Colonic mucosa (tissue), 4 donors: ENCODE results near the gene TTI1. TPM values are rescaled to one million over a fixed set of nuclear protein-coding genes. Genes with fewer than 3 reads are reported as not detected.
"Not testable (repeated sequence)": the region's sequence is repeated elsewhere in the genome, so short reads cannot be mapped to it uniquely, and the experiment has no call there.

Experiments
- DNase-seq: peaks from one replicate; pipeline ENCODE4 v3.0.0-alpha.2; 2020
- H3K27ac ChIP-seq: fragments of 200-600 bp; one replicate; pipeline ENCODE4 v1.8.0; 2021
- H3K27me3 ChIP-seq: fragments of 200-600 bp; one replicate; pipeline ENCODE4 v1.8.0; 2021
- H3K36me3 ChIP-seq: fragments of 200-600 bp; one replicate; pipeline ENCODE4 v1.8.0; 2021
- H3K4me1 ChIP-seq: fragments of 200-600 bp; one replicate; pipeline ENCODE4 v1.8.0; 2021; ENCODE audit warnings: mild to moderate bottlenecking
- H3K4me3 ChIP-seq: fragments of 200-600 bp; one replicate; pipeline ENCODE4 v1.8.0; 2021
- H3K9ac ChIP-seq, 2 donors: one replicate each; pipeline ENCODE4 v1.7.0; 2013; ENCODE audit warnings: control low read depth in 2 of 2, low read depth in 2 of 2, low read length in 2 of 2
- H3K9me3 ChIP-seq: fragments of 200-600 bp; one replicate; pipeline ENCODE4 v1.8.0; 2021
- intact Hi-C: fragments of 100-400 bp; cut with DNase I; formaldehyde crosslinking; loops from one replicate; pipeline ENCODE4 v1.14.1; 2022
- total RNA-seq, 2 donors: library from RNA; stranded (reverse); fragmentation: NEBNext Ultra II Directional in 1 of 2; extraction: Animal tissue kit (Norgen Biotek cat#: 25700) in 1 of 2; gene quantifications; one replicate each; pipeline ENCODE4 v1.2.1, GENCODE V29; 2021
- TF ChIP-seq, protein P1 (sequence below): fragments of 200-600 bp; IDR thresholded peaks from one replicate; pipeline ENCODE4 v1.8.0; 2022; ENCODE audit warnings: antibody characterized with exemption, mild to moderate bottlenecking
- donor health status: healthy.
- donor health status: DM: no; HTN: no; CAD: no.
- donor health status: DM: no; HTN: no; CAD: no.

Gene TTI1
- total RNA-seq, 2 donors from 2014 or later: 10.2 to 23.0 TPM

DNA sequence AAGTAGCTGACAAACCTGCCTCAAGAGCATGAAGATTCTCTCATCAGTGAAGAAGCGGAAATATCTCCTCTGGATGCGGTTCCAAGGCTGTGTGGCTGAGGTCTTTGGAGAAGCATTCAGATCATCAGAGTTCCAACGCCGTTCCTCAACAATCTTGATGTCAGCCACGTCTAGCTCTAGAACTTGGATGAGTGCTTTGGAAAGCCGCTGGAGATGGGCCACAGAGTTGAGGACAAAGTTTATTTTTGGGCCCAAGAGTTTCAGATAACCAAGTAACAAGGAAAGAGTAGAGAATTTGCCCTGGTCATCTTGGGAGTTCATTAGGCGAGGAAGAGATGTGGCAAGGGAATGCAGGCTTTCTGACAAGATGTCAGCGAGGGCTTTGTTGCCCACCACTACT lies 20.9 kb downstream of the TTI1 start:
- no peaks in the 10 kb centered on the region for H3K9me3 ChIP-seq
- no peak for DNase-seq
- TF ChIP-seq, protein P1, sequence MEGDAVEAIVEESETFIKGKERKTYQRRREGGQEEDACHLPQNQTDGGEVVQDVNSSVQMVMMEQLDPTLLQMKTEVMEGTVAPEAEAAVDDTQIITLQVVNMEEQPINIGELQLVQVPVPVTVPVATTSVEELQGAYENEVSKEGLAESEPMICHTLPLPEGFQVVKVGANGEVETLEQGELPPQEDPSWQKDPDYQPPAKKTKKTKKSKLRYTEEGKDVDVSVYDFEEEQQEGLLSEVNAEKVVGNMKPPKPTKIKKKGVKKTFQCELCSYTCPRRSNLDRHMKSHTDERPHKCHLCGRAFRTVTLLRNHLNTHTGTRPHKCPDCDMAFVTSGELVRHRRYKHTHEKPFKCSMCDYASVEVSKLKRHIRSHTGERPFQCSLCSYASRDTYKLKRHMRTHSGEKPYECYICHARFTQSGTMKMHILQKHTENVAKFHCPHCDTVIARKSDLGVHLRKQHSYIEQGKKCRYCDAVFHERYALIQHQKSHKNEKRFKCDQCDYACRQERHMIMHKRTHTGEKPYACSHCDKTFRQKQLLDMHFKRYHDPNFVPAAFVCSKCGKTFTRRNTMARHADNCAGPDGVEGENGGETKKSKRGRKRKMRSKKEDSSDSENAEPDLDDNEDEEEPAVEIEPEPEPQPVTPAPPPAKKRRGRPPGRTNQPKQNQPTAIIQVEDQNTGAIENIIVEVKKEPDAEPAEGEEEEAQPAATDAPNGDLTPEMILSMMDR: no peak
- H3K4me3 ChIP-seq: no peak overlapping the region
- intact Hi-C loops: no loop called here
- peaks cover 7% of the 10 kb centered on the region for H3K36me3 ChIP-seq
- H3K9ac ChIP-seq: no peak overlapping the region
- no peak overlapping the region for H3K27ac ChIP-seq
- no peaks in the 10 kb centered on the region for H3K27me3 ChIP-seq
- H3K4me1 ChIP-seq: no peaks in the 10 kb centered on the region

DNA sequence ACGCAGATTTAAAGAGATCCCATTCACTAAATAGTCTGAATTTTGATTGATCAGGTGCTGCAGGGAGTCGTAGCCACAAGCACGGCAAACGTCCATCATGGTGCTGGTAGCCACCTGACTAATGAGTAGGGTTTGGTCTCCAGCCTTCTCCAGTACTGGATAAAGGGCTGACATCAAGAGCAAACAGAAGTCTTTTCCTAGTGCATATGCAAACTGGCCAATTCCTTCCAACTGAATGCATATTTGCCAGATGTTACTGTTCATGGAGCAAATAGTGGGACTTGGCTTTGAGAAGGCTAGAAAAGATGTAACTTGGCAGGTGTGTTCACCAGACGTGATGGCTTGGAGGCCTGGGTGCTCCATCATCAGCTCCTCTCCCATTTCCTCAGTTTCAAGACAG lies 21.6 kb downstream of the TTI1 start:
- TF ChIP-seq, protein P1: no peak
- H3K27me3 ChIP-seq: no peaks in the 10 kb centered on the region

DNA sequence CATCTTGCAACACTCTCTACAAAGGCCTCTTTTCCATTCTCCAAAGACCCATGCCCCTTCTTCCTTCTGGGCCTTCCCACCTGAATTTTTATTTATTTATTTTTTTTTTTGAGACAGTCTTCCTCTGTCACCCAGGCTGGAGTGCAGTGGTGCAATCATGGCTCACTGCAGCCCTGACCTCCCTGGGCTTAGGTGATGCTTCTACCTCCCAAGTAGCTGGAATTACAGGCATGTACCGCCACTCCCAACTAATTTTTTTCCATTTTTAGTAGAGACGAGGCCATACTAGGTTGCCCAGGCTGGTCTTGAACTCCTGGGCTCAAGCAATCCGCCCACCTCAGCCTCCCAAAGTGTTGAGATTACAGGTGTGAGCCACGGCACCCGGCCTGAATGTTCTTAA lies 23.8 kb downstream of the TTI1 start:
- H3K27me3 ChIP-seq, H3K27ac ChIP-seq, intact Hi-C loops, H3K9ac ChIP-seq, DNase-seq, H3K4me3 ChIP-seq, H3K36me3 ChIP-seq, H3K9me3 ChIP-seq, H3K4me1 ChIP-seq: not testable (repeated sequence)

More for the DNA sequence above, 21.6 kb downstream of the TTI1 start:
- no peak overlapping the region for H3K9ac ChIP-seq
- H3K36me3 ChIP-seq: peaks cover 7% of the 10 kb centered on the region
- H3K4me3 ChIP-seq: no peak overlapping the region
- intact Hi-C loops: no loop called here
- no peaks in the 10 kb centered on the region for H3K9me3 ChIP-seq
- no peak overlapping the region for H3K27ac ChIP-seq
- H3K4me1 ChIP-seq: no peaks in the 10 kb centered on the region
- no peak for DNase-seq

DNA sequence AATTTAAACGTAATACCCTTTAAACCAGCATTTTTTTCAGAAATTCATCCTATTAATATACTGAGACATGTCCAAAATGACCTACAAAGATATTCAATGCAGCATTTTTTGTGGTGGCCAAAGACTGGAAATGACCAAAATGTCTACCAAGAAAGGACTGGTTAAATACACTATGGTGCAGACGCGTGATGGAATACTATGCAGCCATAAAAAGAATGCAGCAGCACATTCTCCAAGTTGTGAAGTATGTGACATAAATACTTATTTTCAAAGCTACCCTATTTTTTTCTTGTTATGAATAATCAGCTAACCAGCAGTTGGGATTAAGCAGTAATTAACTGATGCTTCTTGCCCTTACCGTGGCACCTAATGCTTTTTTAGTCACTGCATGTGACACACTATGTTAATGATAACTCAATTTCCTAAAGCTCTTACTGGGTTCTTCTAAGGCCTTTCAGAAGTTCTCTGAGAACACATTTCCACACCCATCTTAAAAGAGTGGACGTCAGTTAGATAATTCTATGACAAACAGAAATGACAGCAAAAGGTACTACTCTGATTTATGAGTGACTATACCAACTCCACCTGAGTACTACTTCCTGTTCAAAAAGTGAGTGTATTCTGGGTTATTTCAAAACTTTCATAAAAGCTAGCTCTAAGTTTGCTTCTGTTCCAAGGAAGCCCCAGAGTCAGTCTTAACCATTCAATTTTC lies 24.9 kb downstream of the TTI1 start:
- Histone ChIP-seq H3K4me3 (no peak overlapping the region), H3K9ac (no peak overlapping the region), H3K27ac (no peak overlapping the region), H3K4me1 (no peaks in the 10 kb centered on the region), H3K27me3 (no peaks in the 10 kb centered on the region), H3K9me3 (no peaks in the 10 kb centered on the region), H3K36me3 (peaks cover 1% of the 10 kb centered on the region)
- intact Hi-C loops: no loop called here
- TF ChIP-seq, protein P1: no peak
- no peak for DNase-seq

DNA sequence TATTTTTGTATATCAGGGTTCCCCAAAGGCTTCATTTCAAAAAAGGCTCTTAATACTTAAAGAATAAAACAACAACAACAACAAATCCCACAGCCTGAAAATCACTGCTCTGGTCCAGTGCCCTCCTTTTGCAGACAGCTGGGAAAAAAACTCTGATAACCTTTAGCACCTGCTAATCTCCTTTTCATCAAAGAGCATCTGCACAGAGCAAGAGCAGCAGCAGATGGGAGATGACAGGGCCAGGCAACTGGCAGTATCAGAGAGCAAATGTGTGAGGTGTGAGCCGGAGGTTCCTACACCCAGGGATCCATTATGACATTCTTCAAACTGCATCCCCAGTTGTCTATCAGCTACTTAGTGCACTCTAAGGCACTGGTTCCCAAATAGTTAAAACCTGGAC lies 25.7 kb downstream of the TTI1 start:
- no peaks in the 10 kb centered on the region for H3K4me1 ChIP-seq
- no peaks in the 10 kb centered on the region for H3K27me3 ChIP-seq
- no peak for DNase-seq
- H3K4me3 ChIP-seq: no peak overlapping the region
- TF ChIP-seq, protein P1: no peak
- no peak overlapping the region for H3K27ac ChIP-seq
- intact Hi-C loops: no loop called here
- H3K9me3 ChIP-seq: no peaks in the 10 kb centered on the region
- H3K9ac ChIP-seq: no peak overlapping the region
- H3K36me3 ChIP-seq: no peaks in the 10 kb centered on the region

DNA sequence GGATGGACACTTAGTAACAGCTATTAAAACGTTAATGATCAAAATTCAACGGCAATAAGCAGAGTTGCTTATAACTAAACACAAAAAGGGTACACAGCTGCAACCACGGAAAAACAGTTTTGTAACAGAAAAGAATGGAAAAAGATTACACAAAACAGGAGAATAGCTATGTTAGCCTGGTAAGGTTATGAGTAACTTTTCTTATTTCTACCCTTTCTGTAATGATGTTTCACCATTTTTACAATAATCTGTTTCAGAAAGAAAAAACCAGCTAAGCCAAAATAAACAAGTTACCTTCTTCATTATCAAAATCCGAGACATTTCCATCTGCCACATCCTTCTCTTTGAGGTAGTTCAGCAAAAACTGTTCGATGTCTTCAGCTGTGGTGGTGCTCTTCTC lies 27.4 kb downstream of the TTI1 start:
- H3K27ac ChIP-seq: no peak overlapping the region
- H3K36me3 ChIP-seq: no peaks in the 10 kb centered on the region
- no peaks in the 10 kb centered on the region for H3K4me1 ChIP-seq
- intact Hi-C loops: no loop called here
- no peaks in the 10 kb centered on the region for H3K27me3 ChIP-seq
- no peak overlapping the region for H3K9ac ChIP-seq
- no peaks in the 10 kb centered on the region for H3K9me3 ChIP-seq
- DNase-seq: no peak
- no peak overlapping the region for H3K4me3 ChIP-seq
- TF ChIP-seq, protein P1: no peak
